COLO829 (cell line): Measurements from ENCODE around the gene BBX.

ENCODE experiments used
- DNase-seq: peaks from one replicate; pipeline ENCODE4 v3.0.0; 2012; ENCODE audit warnings: low spot score

The BBX gene

GRCh38 chr3:107846279-107846852, 323.6 kb downstream of the BBX start:
- DNase-seq: peak; percentile 80

GRCh38 chr3:107847791-107848190, 325.0 kb downstream of the BBX start:
- DNase-seq: no peak

- DNase-seq: no peak
Observed at GRCh38 chr3:107848351-107848915, 325.7 kb downstream of the BBX start.

GRCh38 chr3:107850681-107851080, 327.9 kb downstream of the BBX start:
- DNase-seq: no peak

GRCh38 chr3:107853821-107854220, 331.1 kb downstream of the BBX start:
- DNase-seq: no peak

GRCh38 chr3:107854733-107855132, 332.0 kb downstream of the BBX start:
- DNase-seq: no peak

- DNase-seq: no peak
Observed at GRCh38 chr3:107855710-107856109, 332.9 kb downstream of the BBX start.

GRCh38 chr3:107857854-107858253, 335.1 kb downstream of the BBX start:
- no peak for DNase-seq

GRCh38 chr3:107858876-107859275, 336.1 kb downstream of the BBX start:
- DNase-seq: no peak
